GM18861 (cell line): ENCODE data around the gene FKBP5.
"Not testable (repeated sequence)": the region's sequence is repeated elsewhere in the genome, so short reads cannot be mapped to it uniquely, and the experiment has no call there.

Experiments used
- ATAC-seq: cut with Tn5 transposase; IDR thresholded peaks from one replicate; pipeline ENCODE4 v1.9.1; 2021; ENCODE audit not compliant: unreplicated experiment

FKBP5 gene

DNA sequence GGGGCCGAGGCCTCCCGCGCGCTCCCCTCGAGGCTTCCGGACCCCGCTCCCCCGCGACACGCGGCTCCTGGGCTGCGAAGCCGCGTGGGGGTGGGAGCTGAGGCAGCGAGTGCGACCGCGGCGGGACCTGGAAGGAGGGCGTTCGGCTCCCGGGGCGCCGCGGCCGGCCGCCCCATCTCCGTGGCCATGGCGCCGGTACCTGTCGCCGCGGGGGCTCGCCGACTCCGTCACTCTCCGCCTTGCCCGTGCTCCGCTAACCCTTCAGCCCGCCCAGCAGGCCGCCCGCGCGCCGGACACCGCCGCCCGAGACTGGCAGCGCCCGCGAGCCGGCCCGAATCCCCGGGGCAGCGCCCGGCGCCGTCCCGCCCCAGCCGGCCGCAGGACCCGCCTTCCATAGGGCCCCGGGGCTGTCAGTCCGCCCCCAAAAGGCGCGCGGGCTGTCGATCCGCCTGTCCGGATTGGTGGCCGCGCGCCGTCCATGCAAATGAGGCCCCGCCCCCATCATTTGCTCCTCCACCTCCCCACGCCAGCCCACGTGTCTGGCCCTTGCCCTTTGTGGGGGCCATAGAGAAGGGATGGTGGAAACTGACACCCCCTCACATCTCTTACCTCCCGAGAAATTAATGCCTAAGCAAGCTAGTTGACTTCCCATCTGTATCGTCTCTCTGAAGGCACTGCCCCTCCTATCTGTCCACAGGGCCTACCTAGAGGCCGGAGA, at the start of gene FKBP5:
Gene FKBP5 (minus strand): TSS at position 311 of the 718 bp plus-strand sequence. CDS start 46,091 bp downstream, outside the sequence.
- ATAC-seq, result peak; percentile 69

DNA sequence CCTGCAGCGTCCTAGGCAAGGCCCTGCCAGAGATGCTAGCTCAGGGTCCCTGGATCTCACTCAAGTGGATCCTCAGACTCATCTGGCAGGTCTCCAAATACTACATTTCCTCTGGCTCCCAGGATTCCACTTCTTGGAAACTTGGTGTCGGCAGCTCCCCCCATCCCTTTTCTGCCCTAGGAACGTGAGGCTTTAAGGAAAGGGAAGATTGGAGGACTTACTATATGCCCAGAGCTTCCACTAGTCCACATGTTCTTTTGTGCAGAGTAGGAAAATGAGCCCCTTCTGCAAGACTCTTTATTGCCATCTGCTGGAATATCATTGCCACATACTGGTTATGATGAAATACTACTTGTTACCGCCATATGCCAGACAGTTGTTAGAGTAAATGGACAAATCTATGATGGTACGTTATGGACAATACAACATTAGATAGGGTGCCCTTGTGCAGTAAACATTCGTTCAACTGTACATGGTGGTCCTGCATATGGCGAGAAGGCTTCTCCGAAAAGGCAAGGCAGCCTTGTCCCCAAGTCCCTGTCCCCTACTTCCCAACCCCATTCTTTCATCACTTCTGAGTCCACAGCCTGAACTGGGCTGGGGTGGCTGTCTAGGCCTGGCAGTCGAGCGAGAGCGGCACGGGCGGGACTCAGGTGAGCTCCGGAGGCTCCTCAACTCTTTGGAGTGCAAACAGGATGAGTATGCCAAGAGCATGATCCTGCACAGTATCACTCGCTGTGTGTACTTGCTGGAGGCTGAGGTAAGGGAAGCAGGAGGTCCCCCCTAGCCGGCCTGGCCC, 48.9 kb upstream of the FKBP5 start:
- no peak for ATAC-seq

DNA sequence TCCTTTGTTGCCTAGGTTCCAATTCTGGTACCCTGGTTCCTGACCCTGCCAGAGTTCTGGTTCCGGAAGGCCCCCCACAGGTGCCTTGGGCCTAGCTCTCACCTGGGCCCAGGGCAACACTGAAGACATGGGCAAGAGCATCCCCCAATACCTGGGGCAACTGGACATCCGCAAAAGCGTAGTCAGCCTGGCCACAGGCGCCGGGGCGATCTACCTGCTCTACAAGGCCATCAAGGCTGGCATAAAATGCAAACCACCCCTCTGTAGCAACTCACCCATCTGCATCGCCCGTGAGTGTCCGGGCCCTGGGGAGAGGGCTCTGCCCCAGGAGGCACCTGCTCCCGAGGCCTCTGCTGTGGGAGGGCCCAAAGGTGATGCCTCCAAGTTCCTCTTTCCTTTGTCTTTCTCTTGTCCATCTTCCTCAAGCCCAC, 48.3 kb upstream of the FKBP5 start, which contains the start of gene ARMC12:
Gene ARMC12 (plus strand): TSS at position 51 of the 431 bp plus-strand sequence. CDS start 77 bp downstream, at position 128.
- ATAC-seq, result no peak

DNA sequence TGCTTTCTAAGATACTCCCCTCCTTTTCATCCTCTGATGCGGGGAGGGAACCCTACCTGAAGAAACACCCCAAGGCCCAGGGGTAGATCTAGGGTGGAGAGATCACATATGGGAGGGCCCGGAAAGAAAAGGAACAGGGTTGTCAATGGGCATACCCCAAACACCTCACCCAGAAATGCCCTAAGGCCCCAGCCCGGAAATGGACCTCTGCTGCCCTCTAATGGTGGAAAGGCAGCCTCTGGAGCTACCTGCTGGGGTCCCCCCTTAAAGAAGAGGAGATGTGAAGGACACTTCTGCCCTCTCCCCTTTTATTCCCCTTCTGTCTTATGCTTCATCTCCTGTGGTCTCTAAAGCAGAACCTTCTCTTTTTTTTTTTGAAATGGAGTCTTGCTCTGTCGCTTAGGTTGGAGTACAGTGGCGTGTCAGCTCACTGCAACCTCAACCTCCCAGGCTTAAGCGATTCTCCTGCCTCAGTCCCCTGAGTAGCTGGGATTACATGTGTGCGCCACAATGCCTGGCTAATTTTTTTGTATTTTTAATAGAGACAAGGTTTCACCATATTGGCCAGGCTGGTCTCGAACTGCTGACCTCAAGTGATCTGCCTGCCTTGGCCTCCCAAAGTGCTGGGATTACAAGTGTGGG, 47.7 kb upstream of the FKBP5 start:
- no peak for ATAC-seq

DNA sequence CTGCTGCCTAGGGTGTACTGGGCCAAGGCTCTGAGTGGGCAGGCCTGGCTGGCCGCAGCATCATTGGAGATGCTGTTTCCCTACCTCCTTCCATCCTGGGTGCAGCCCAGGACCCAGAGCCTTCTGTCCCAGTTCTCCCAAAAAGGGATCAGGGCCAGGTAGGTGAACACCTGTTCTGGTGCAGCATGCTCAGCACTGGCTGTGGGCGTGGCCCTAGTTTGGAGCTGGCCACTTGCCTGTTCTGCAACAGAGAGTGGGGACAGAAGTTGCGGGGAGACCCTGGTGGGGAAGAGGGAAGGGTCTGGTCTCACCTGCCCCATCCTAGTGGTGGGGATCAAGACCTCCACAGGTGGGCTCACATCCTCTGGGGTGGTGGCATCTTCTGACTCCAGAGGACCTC, 46.7 kb upstream of the FKBP5 start:
- no peak for ATAC-seq

DNA sequence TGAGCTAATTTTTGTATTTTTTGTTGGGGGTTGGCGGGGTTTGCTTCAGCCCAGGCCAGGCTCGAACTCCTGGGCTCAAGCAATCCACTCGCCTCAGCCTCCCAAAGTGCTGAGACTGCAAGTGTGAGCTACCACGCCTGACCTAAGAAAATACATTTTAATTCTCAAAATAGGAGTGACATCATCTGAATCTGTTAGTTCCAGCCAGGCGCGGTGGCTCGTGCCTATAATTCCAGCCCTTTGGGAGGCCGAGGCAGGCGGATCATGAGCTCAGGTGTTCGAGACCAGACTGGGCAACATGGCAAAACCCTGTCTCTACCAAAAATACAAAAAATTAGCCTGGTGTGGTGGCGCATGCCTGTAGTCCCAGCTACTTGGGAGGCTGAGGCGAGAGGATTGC, 45.6 kb upstream of the FKBP5 start:
- not testable (repeated sequence) for ATAC-seq

DNA sequence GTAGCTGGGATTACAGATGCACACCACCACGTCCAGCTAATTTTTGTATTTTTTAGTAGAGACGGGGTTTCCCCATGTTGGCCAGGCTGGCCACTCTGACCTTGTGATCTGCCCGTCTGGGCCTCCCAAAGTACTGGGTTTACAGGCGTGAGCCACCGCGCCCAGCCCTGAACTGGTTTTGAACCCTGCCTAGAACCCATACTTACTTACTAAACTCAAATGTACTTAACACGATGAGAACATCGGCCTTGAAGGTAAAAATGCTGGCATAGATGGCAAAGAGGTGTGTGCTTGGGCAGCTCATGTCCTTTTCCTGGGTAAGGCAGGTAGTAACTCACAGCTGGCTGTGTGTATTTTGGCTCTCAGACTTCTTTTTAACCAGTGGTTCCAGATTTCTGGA, 44.9 kb upstream of the FKBP5 start:
- no peak for ATAC-seq

DNA sequence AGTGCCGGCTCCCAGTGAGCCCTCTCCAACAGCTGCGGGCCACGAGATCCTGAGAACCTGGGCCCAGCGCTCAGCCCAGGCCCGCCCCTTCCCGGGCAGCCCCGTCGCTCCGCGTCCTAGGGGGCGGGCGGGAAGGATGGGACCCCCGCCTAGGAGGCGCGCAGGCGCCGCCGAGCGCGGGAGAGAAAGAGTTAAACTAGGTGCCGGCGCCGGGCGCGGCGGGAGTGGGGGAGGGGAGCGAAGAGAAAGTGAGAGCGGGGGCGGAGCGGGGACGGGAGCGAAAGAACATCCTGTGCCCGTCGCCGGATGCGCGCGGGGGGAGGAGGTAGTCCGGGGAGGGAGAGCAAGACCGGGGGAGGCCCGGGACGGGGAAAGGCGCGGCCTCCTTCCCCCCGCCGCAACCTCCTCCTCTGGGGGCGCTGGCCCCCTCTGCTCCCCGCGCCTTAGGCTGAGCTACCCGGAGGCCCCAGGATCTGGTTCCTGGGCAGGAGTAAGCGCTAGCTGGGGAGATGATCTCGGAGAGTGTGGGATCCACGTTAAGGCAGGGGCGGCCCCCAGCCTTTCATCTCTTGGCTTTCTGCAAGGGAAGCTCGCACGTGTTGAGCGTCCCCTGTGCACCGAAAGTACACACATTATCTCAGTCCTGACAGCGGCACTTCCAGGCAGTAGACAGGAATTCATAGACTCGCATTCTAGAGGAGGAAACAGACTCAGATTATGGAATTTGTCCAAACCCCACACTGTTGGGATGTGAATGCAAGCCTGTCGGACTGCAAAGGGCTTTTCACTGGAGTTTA, 43.2 kb upstream of the FKBP5 start:
- peak; percentile 33 for ATAC-seq

DNA sequence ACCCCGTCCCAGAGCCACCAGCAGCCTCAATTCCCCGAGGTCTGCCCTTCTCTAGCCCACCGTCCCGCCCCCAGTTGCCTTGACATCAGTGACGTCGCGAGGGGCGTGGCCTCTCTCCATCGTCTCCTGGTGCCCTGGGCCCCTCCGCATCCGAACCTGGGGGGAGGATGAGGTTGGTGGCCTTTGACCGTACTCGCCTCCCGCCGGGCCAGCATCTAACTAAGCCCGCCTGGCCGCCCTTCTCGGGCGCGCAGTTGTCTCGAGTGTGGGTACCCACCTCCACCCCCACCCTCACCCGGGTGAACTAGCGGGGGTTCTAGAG, 42.7 kb upstream of the FKBP5 start:
- peak; percentile 35 for ATAC-seq

DNA sequence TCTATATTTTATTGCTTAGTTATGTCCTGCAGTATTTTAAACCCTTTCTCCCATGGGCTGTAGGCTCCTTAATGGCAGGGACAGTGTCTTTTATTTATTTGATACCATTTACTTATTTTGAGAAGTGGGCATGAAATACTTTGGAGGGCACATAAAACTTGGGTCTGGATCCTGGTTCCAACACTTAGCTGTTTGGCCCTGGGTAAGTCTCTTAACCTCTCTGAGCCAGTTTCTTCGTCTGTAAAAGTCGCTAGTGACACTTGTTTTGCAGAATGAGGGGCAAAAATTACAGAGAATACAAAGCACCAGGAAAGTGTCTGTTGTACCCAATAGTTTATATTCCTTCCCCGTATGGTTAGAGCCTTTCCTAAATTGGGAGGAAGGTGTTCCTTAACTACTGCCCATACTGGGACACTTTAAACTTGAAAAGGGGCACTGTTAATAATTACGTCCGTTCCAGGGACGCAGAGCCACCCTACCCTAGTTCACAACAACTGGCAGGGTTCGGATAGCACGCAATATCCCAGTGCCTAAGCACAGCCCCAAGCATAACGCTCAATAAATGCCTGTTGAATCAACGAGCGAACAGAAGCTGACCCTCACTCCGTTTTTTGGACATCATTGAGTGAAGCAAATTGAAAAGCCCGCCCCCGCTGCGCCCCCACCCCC, 42.2 kb upstream of the FKBP5 start:
- no peak for ATAC-seq

DNA sequence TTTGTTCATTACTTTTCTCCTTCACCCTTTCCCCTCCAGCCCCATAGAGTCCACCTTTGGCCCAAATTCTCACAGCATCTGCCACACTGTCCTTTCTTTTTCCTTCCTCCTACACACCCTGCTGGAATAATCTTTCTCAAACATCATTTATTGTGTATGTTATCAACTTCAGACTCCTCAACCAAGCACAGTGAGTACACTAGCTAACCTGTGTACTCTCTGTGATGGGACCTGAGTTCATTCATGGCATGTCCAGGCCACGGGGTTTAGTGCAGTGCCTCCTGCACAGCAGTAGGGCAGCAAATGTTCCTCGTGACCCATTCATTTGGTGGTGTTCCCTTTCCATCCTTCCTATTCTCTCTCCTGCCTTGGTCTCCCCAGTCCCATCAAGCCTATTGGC, 41.0 kb upstream of the FKBP5 start:
- ATAC-seq, result no peak

DNA sequence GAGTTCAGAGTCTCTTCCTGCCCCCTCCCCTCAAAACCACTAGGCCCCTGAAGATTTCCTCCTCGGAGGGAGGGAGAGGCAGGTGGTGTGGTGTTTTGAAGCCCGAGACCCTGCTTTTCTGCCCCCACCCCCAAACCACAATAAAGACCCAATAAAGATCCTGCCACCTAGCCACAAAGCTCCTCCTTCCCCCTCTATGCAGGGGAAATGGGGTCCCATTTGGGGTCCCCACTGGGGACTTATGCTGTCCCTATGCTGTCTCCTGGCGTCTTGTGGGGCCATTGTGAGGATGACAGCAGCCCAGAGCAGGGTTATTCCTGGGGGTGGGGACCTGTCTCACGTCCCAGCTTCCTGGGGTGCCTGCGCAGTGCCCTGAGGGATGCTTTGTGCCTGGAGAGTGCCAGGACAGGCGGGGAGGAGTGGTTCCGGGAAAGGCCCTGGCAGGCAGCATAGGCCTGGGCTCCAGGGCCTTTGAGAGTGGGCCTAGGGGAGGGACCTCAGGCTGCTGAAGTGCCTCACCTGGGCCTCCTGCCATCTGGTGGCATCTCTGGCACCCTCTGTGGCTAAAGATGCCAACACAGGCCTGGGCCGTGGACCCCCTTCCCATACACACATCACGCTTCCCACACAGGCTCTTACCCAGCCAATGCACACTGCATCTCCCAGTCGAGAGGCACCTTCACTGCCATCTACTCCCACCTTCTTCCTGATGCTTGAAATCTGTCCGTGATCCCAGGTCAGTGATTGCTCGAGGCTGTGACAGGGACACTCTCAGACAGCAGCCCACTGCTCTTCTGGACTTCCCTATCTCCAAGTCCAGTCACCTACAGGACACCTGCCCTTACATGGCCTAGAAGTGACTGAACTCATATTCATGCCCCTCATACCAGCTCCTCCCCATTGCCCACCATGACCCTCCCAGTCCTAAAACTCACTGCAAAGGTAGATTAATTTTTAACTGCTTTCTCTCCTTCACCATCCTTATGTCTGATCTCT, 40.3 kb upstream of the FKBP5 start:
- ATAC-seq, result no peak

DNA sequence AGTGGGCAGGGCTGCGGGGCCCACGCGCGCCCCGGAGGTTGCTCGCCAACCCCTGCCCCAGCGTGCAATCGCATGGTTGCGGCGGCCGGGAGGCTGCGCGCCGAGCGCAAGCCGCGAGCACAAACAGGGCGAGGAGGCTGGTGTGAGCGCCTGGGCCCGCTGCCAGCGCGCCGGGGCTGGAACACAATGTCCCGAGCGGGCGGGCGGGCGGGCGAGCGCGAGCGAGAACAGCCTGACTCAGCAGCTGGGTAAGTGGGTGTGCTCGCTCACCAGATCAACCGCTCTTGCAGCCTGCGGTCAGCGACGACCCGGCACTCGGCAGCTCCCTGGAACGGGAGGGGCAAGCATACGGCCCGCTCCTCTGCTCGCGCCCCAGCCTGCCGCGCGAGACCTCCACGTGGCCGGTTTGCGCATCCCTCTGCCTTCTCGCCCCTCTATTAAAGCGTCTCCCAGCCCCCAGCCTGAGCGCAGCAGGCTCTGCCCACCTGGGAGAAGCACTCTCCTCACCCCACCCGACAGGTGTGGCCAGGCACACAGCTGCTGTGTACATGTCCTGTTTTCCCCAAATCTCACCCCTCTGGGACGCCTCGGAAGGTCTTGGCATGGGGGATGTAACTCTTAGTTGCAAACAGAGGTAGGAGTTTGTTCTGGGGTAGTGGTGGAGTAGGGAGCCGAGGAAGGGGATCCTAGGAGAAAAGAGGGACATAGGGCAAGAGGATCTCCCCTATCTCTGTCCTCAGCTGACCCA, 39.4 kb upstream of the FKBP5 start:
- ATAC-seq, result peak; percentile 28

DNA sequence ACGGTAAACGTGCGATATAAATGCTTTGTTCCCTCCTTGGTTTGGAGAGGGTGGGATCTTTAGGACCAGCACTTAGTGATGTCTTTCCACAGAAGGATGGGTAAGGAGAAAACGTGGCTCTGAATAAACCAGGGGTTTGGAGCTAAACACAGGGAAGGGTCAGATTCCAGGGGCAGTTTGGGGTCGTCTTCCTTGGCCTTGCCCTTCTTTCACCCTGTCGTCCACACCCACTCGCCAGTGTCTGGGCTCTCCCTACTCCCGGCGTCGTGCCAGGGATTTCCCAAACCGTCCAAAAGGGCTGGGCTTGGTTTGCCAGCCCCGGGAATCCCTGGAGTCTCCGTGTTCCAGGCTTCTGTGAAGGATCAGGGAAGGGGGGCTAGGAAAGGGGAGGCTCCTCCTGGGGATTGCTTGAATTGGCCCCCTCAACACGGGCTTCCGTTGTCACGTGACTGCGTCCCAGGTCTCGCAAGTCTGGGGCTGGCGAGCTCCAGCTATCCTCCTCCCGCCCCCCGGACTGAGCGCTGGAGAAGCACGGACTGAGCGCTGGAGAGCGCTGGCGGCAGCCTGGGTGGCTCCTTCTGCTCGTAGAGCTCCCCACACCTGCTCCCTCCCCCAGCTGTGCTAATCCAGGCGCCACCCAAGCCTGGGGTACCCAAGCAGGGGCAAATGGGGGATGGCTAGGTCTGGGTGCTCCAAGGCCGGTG, 38.7 kb upstream of the FKBP5 start:
- ATAC-seq, result no peak

DNA sequence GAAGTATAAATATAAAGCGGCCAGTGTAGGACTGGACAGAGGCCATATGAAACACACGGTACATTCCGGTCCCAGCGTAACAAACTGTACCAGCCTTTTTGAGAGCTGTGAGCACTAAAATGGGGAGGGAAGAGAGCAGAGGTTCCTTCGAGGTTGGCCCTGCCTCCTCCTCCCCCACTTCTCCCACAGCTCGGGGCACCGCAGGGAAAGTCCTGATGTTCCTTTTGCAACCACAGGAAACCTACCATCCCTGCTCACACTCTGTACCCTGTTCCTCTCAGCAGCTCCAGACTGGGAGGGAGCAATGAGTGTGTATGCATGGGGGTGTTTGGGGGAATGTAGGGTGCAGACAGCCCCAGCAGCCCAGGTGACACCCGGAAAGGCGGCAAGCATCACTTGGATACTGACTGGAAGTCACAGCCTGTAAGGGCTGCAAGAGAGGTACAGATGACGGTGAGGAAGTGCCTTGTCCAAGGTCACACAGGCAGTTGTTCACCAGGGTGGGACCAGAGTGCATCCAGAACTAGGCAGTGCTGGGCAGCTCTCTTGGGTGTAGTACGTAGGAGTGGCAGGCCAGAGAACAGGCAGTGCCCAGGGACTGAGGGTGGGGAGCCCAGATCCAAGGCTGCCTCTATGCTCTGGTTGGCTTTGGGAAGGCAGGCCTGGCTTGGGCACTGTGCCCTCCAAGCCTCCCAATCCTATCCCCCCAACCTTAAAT, 37.2 kb upstream of the FKBP5 start:
- ATAC-seq, result no peak

DNA sequence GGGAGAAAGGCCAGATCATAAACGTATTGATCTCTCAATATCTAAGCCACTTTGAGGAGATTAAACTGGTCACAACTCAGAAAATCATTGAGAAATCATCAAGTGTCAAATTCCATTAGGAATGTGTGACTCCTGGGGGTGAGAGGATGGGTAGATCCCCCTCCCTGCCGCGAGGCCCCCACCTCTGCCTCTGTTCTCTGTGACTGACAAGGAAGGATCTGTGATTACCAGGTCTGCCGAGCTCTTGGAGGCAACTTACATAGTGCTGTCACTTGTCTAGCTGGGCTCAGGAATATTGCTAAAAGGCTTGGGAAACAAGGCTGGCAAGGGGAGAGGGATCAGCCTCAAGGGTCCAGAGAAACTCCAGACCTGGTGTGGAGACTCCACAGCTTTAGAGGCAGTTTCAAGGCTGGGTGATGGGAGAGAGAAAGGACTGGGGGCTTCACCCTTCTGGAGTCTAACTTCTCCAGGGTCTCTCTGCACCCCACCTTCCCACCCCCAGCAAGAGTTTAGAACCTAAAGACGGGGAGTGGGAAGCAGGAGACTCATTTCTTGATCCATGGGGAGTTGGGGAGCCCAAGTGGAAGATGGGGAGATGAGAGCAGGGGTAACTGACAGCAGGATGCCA, 36.5 kb upstream of the FKBP5 start:
- no peak for ATAC-seq

DNA sequence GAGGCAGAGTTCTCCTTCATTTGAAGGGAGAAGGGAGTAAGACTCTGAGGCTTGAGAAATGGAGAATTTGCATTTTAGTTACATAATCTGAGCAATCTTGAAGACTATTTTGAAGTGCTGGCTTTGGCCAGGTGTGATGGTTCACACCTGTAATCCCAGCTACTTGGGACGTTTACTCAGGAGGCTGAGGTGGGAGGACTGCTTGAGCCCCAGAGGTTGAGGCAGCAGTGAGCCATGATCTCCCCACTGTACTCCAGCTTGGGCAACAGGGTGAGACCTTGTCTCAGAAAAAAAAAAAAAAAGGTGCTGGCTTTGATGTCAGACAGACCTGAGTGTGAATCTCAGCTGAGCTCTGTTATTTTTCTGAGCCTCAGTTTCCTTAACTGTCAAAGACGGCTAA, 35.8 kb upstream of the FKBP5 start:
- ATAC-seq, result no peak
